ENCODE data around the gene CRYBG1.

DNA sequence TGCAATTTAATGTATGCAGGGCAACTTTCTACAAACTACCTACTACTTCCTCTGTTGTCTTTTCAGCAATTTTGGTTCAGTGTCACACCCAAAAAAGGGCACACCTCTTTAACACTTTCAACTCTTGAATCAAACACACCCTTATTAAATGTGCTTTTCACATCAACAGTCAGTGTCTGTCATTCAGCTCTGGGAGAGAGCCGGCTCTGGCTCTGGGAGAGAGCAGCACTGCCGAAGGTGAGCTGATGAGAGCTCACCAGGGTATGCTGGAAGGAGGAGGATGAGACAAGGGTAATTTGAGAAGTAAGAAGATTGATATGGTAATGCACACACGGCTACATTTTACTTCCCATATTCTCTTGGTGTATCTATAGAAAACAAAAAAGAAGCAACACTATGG is 134.5 kb downstream of the CRYBG1 start:
- TF ChIP-seq, protein P1, sequence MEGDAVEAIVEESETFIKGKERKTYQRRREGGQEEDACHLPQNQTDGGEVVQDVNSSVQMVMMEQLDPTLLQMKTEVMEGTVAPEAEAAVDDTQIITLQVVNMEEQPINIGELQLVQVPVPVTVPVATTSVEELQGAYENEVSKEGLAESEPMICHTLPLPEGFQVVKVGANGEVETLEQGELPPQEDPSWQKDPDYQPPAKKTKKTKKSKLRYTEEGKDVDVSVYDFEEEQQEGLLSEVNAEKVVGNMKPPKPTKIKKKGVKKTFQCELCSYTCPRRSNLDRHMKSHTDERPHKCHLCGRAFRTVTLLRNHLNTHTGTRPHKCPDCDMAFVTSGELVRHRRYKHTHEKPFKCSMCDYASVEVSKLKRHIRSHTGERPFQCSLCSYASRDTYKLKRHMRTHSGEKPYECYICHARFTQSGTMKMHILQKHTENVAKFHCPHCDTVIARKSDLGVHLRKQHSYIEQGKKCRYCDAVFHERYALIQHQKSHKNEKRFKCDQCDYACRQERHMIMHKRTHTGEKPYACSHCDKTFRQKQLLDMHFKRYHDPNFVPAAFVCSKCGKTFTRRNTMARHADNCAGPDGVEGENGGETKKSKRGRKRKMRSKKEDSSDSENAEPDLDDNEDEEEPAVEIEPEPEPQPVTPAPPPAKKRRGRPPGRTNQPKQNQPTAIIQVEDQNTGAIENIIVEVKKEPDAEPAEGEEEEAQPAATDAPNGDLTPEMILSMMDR (IDR thresholded peaks at IDR 0.05): no peak
- no peak for TF ChIP-seq POLR2A (IDR thresholded peaks at IDR 0.05)
